ENCODE data around the gene LRP1B.

GRCh38 chr2:140205093-140205492, 1925.7 kb downstream of the LRP1B start:
- TF ChIP-seq, protein P1, sequence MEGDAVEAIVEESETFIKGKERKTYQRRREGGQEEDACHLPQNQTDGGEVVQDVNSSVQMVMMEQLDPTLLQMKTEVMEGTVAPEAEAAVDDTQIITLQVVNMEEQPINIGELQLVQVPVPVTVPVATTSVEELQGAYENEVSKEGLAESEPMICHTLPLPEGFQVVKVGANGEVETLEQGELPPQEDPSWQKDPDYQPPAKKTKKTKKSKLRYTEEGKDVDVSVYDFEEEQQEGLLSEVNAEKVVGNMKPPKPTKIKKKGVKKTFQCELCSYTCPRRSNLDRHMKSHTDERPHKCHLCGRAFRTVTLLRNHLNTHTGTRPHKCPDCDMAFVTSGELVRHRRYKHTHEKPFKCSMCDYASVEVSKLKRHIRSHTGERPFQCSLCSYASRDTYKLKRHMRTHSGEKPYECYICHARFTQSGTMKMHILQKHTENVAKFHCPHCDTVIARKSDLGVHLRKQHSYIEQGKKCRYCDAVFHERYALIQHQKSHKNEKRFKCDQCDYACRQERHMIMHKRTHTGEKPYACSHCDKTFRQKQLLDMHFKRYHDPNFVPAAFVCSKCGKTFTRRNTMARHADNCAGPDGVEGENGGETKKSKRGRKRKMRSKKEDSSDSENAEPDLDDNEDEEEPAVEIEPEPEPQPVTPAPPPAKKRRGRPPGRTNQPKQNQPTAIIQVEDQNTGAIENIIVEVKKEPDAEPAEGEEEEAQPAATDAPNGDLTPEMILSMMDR (IDR thresholded peaks at IDR 0.05; ENCODE audit: poor library complexity, severe bottlenecking) = no peak
- TF ChIP-seq TAF1 (IDR thresholded peaks at IDR 0.05; ENCODE audit: low read depth) (no peak), MXI1 (conservative IDR thresholded peaks at IDR 0.05; ENCODE audit: poor library complexity, severe bottlenecking) (no peak), EZH2 (IDR thresholded peaks at IDR 0.05; ENCODE audit: borderline replicate concordance, insufficient read depth, low read length, poor library complexity, severe bottlenecking) (no peak), EP300 (conservative IDR thresholded peaks at IDR 0.05; ENCODE audit: poor library complexity, severe bottlenecking) (no peak), POLR2AphosphoS5 (IDR thresholded peaks at IDR 0.05) (no peak)
- TF ChIP-seq, protein P2, sequence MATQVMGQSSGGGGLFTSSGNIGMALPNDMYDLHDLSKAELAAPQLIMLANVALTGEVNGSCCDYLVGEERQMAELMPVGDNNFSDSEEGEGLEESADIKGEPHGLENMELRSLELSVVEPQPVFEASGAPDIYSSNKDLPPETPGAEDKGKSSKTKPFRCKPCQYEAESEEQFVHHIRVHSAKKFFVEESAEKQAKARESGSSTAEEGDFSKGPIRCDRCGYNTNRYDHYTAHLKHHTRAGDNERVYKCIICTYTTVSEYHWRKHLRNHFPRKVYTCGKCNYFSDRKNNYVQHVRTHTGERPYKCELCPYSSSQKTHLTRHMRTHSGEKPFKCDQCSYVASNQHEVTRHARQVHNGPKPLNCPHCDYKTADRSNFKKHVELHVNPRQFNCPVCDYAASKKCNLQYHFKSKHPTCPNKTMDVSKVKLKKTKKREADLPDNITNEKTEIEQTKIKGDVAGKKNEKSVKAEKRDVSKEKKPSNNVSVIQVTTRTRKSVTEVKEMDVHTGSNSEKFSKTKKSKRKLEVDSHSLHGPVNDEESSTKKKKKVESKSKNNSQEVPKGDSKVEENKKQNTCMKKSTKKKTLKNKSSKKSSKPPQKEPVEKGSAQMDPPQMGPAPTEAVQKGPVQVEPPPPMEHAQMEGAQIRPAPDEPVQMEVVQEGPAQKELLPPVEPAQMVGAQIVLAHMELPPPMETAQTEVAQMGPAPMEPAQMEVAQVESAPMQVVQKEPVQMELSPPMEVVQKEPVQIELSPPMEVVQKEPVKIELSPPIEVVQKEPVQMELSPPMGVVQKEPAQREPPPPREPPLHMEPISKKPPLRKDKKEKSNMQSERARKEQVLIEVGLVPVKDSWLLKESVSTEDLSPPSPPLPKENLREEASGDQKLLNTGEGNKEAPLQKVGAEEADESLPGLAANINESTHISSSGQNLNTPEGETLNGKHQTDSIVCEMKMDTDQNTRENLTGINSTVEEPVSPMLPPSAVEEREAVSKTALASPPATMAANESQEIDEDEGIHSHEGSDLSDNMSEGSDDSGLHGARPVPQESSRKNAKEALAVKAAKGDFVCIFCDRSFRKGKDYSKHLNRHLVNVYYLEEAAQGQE (IDR thresholded peaks at IDR 0.05; ENCODE audit: borderline replicate concordance) = no peak

All from neural cell (in vitro differentiated cells).